Dendritic cell treated with granulocyte-macrophage colony-stimulating factor and Interleukin-4, amounts not matched to agents 40 ng/mL and 50 ng/mL, for 4 days (primary cell): ENCODE data around the gene OR6K2.

Experiments used
- H3K27ac Mint-ChIP-seq: one replicate; pipeline ENCODE4 v1.8.0; 2022; ENCODE audit warnings: mild to moderate bottlenecking, mixed read lengths
- H3K27me3 Mint-ChIP-seq: one replicate; pipeline ENCODE4 v1.8.0; 2022; ENCODE audit warnings: mild to moderate bottlenecking, mixed read lengths
- H3K36me3 Mint-ChIP-seq: one replicate; pipeline ENCODE4 v1.8.0; 2022; ENCODE audit warnings: low read depth, mixed read lengths
- H3K4me1 Mint-ChIP-seq: one replicate; pipeline ENCODE4 v1.8.0; 2022; ENCODE audit warnings: low read depth, mixed read lengths
- H3K4me3 Mint-ChIP-seq: one replicate; pipeline ENCODE4 v1.8.0; 2022; ENCODE audit warnings: mild to moderate bottlenecking, moderate library complexity, mixed read lengths
- H3K9me3 Mint-ChIP-seq: one replicate; pipeline ENCODE4 v1.8.0; 2022; ENCODE audit warnings: mixed read lengths
- intact Hi-C: fragments of 100-400 bp; cut with micrococcal nuclease; formaldehyde crosslinking; loops from one replicate; pipeline ENCODE4 v1.15.0; 2022

OR6K2 gene

DNA sequence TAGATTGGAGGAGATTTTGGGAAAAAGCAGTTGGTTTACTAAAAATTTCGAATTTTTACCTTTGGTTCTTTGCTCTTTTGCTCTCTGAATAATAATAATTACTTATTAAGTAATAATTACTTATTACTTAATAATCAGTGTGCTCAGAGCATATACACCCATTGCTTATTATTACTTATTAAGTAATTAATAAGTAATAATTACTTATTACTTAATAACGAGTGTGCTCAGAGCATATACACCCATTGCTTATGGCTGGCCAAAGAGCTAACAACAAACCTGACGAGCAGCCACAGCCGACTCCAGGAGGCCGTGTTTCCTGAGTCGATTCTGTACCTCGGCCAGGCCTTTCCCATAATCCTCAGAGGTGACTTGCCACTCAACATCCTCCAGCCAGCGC, 34.4 kb downstream of the OR6K2 start:
- H3K4me1 Mint-ChIP-seq, result no peaks in the 10 kb centered on the region
- H3K27me3 Mint-ChIP-seq, result peaks cover 7% of the 10 kb centered on the region
- intact Hi-C loops, result no loop called here
- H3K27ac Mint-ChIP-seq, result no peak overlapping the region
- H3K9me3 Mint-ChIP-seq, result no peaks in the 10 kb centered on the region
- H3K36me3 Mint-ChIP-seq, result no peaks in the 10 kb centered on the region
- H3K4me3 Mint-ChIP-seq, result no peak overlapping the region

DNA sequence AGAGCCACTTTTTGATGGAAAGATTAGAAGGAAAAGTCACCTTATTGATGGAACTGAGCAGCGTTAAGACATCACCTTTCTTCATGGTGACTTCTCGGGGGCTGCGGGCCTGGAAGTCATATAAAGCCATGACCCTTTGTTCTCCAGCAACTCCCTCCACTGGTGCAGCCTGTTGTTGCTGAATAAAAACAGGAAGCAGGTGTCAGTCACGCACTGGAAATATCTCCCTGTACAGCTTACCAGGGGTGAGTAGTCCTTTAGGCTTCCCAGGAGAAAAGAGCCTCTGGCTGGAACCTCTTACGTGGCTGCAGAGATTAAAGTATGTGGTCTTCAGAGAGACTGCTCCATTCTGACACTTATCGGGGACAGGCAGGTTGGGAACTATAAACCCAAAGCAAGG, 45.9 kb downstream of the OR6K2 start:
- Mint-ChIP-seq H3K27ac (peak overlapping the region; percentile 42), H3K36me3 (no peaks in the 10 kb centered on the region), H3K4me1 (peaks cover 19% of the 10 kb centered on the region), H3K4me3 (peak overlapping the region; percentile 18), H3K27me3 (peaks cover 2% of the 10 kb centered on the region), H3K9me3 (no peaks in the 10 kb centered on the region)
- intact Hi-C loops, result loop anchor here (5.0 to 10.0 kb wide), 2 partner anchors 178 to 420 kb away; partner anchors contain the start of genes AIM2 and MNDA

DNA sequence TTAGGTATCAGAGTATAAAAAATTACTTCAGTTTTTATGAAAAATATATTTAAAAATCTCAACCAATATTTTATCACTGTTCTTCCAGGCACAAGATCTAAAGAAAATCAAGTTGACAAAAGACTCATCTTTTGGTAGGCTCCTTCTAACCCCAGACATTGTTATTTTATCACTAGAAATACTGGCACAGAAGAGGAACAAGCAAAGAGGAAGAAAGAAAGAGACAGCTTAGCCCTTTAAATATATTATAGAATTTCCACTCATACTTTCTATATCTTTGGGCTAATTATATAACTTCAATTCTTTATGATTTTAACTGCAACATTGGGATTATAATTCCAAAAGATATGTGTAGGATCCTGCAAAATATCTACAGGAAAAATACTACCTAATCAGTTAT, 46.4 kb downstream of the OR6K2 start:
- Mint-ChIP-seq H3K27me3 (peaks cover 2% of the 10 kb centered on the region), H3K4me3 (no peak overlapping the region), H3K27ac (peak overlapping the region; percentile 42), H3K36me3 (no peaks in the 10 kb centered on the region), H3K4me1 (peaks cover 19% of the 10 kb centered on the region), H3K9me3 (no peaks in the 10 kb centered on the region)
- intact Hi-C loops, result loop anchor here (5.0 to 10.0 kb wide), 2 partner anchors 178 to 421 kb away; partner anchors contain the start of genes AIM2 and MNDA

DNA sequence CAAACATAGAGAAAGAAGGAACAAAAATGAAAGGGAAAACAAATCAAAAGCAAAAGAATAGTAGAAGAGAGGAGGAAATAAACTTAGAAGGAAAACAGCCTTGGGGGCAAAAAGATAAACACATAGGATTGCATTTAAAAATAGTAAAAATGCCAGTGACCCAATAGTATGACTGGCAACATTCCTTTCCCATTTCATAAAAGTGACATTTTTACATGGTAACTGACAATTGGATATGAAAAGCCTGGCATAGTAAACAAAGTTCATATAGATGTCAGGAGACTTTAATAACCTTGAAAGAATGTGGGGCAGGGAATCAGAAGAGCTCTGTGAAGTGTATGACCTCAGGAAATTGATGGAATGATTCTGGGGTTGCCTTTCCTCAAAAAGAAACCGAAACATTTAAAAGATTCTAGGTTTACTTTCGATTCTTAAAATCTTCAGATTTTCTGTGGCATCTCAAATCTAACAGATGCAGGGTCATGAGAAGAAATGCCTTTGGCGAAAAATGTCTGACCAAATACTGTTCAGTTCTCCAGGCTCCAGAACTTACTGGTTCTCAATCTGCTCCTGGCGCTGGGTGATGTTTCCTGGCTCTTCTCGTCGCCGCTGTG, 47.6 kb downstream of the OR6K2 start:
- Mint-ChIP-seq H3K4me3 (no peak overlapping the region), H3K27ac (no peak overlapping the region), H3K9me3 (no peaks in the 10 kb centered on the region), H3K4me1 (peaks cover 19% of the 10 kb centered on the region), H3K27me3 (peaks cover 2% of the 10 kb centered on the region), H3K36me3 (no peaks in the 10 kb centered on the region)
- intact Hi-C loops, result loop anchor here (5.0 to 10.0 kb wide), 2 partner anchors 179 to 422 kb away; partner anchors contain the start of genes AIM2 and MNDA
